Natural killer cell (primary cell): ENCODE results near the gene MSGN1. TPM values are rescaled to one million over a fixed set of nuclear protein-coding genes. Genes with fewer than 3 reads are reported as not detected.

ENCODE experiments used
- ATAC-seq, 3 donors: fragments of 150-1000 bp in 2 of 3; fragments of 200-7000 bp in 1 of 3; cut with Tn5 transposase; 1 replicate in 1 of 3; 2 replicates in 2 of 3; pipeline ENCODE4 v1.10.0; 2021; ENCODE audit warnings: mild to moderate bottlenecking in 2 of 3, moderate library complexity in 2 of 3
- DNase-seq, 2 donors: peaks; one replicate each; pipeline versions ENCODE4 v3.0.0 to v3.0.0-alpha.2; 2013 to 2021; ENCODE audit warnings: mixed read lengths in 1 of 2
- H3K27ac ChIP-seq: one replicate; pipeline ENCODE4 v1.5.1; 2013; ENCODE audit warnings: mild to moderate bottlenecking, low read length
- H3K27me3 ChIP-seq: one replicate; pipeline ENCODE4 v1.6.1; 2013; ENCODE audit warnings: low read length; ENCODE audit not compliant: control insufficient read depth, insufficient read depth
- H3K36me3 ChIP-seq: one replicate; pipeline ENCODE4 v1.6.1; 2013; ENCODE audit warnings: low read length; ENCODE audit not compliant: control insufficient read depth, insufficient read depth
- H3K4me1 ChIP-seq: one replicate; pipeline ENCODE4 v1.6.1; 2013; ENCODE audit warnings: low read length; ENCODE audit not compliant: control insufficient read depth, insufficient read depth
- H3K4me3 ChIP-seq: one replicate; pipeline ENCODE4 v1.5.1; 2013; ENCODE audit warnings: low read length
- H3K9me3 ChIP-seq: one replicate; pipeline ENCODE4 v1.6.1; 2013; ENCODE audit warnings: low read length; ENCODE audit not compliant: control insufficient read depth, insufficient read depth
- H3K27ac Mint-ChIP-seq, 2 donors: one replicate each; pipeline ENCODE4 v1.8.0; 2022; ENCODE audit warnings: mild to moderate bottlenecking in 2 of 2, mixed read lengths in 2 of 2, moderate library complexity in 1 of 2
- H3K27me3 Mint-ChIP-seq, 2 donors: one replicate each; pipeline ENCODE4 v1.8.0; 2022; ENCODE audit warnings: low read depth in 2 of 2, mixed read lengths in 2 of 2
- H3K36me3 Mint-ChIP-seq: one replicate; pipeline ENCODE4 v1.8.0; 2022; ENCODE audit warnings: mixed read lengths
- H3K4me1 Mint-ChIP-seq, 2 donors: one replicate each; pipeline ENCODE4 v1.8.0; 2022; ENCODE audit warnings: mixed read lengths in 2 of 2
- H3K4me3 Mint-ChIP-seq: one replicate; pipeline ENCODE4 v1.8.0; 2022; ENCODE audit warnings: mild to moderate bottlenecking, moderate library complexity, mixed read lengths
- H3K9me3 Mint-ChIP-seq, 2 donors: one replicate each; pipeline ENCODE4 v1.8.0; 2022; ENCODE audit warnings: mixed read lengths in 2 of 2
- WGBS: methylation state at CpG from one replicate; pipeline ENCODE4 v1.1.7; 2013; ENCODE audit warnings: missing lambda C conversion rate; ENCODE audit not compliant: insufficient coverage; 5-methylcytosine and 5-hydroxymethylcytosine counted together
- intact Hi-C: fragments of 100-400 bp; cut with micrococcal nuclease; formaldehyde crosslinking; loops from one replicate; pipeline ENCODE4 v1.14.2; 2022
- total RNA-seq, 4 donors: library from RNA; stranded (reverse); fragments of 120-200 nt in 1 of 4; gene quantifications; one replicate each; pipeline versions ENCODE4 v1.2.3 to v1.2.4, GENCODE V29; 2013 to 2022
- TF ChIP-seq, protein P1 (sequence below): fragments of 200-600 bp; IDR thresholded peaks from one replicate; pipeline ENCODE4 v1.8.0; 2022; ENCODE audit warnings: antibody characterized with exemption

MSGN1 gene
- total RNA-seq, 3 donors from 2014 or later (not counting 1 experiment from before 2014, with no cell fraction given), result not detected

DNA sequence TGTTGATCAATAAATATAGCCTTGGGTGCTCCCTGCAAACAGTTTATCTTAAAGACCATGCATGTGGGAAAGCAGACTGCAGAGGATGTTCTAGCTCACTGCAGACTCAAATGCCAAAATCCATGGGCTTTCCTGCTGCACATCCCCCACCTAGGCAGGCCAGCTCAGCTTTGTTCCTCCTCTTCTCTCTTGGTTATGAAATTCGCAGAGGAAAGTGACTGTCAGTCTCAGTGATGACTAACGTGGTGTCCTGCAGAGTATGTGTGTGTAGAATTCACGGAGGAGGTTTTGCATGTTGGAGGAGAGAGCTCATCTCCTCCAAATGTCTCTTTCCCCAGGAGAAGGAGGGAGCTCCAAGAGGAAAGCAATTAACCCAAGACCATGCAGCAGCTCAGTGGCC lies 40.8 kb downstream of the MSGN1 start:
- H3K27me3 Mint-ChIP-seq, result peaks cover 16 to 28% of the 10 kb centered on the region in 2 donors
- H3K36me3 ChIP-seq, result no peaks in the 10 kb centered on the region
- peaks cover 0 to 3% of the 10 kb centered on the region in 2 donors for H3K9me3 Mint-ChIP-seq
- TF ChIP-seq, protein P1, sequence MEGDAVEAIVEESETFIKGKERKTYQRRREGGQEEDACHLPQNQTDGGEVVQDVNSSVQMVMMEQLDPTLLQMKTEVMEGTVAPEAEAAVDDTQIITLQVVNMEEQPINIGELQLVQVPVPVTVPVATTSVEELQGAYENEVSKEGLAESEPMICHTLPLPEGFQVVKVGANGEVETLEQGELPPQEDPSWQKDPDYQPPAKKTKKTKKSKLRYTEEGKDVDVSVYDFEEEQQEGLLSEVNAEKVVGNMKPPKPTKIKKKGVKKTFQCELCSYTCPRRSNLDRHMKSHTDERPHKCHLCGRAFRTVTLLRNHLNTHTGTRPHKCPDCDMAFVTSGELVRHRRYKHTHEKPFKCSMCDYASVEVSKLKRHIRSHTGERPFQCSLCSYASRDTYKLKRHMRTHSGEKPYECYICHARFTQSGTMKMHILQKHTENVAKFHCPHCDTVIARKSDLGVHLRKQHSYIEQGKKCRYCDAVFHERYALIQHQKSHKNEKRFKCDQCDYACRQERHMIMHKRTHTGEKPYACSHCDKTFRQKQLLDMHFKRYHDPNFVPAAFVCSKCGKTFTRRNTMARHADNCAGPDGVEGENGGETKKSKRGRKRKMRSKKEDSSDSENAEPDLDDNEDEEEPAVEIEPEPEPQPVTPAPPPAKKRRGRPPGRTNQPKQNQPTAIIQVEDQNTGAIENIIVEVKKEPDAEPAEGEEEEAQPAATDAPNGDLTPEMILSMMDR, result no peak
- H3K27ac Mint-ChIP-seq, result no peak overlapping the region
- ATAC-seq, result no peak
- H3K4me1 Mint-ChIP-seq, result no peaks in the 10 kb centered on the region
- H3K27me3 ChIP-seq, result peaks cover 4% of the 10 kb centered on the region
- no peaks in the 10 kb centered on the region for H3K9me3 ChIP-seq
- H3K4me3 Mint-ChIP-seq, result no peak overlapping the region
- no peak overlapping the region for H3K4me3 ChIP-seq
- no CpG with 5 or more reads among the region's 3 CpGs for WGBS
- no peak overlapping the region for H3K27ac ChIP-seq
- no peak for DNase-seq
- intact Hi-C loops, result no loop called here
- no peaks in the 10 kb centered on the region for H3K36me3 Mint-ChIP-seq
- H3K4me1 ChIP-seq, result no peaks in the 10 kb centered on the region

DNA sequence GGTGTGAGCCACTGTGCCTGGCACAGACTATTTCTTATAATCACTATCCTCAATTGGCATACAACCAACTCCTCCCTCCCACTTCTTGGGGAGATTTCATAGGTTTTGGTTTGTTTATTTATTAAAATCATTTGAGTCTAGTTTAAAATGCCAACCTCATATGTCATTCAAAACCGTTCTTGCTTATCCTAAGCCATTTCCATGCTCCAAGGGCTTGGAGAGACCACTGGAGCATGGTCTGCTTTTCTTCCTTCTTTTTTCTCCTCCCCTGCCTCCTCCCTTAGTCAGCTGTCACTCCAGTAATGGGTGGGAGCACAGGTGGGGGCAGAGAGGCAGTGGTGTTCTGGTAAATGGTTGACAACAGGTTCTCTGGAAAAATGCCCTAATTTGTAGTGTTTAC lies 41.8 kb downstream of the MSGN1 start:
- ATAC-seq, result no peak
- Mint-ChIP-seq H3K9me3 (peaks cover 0 to 3% of the 10 kb centered on the region in 2 donors), H3K27ac (no peak overlapping the region), H3K27me3 (peaks cover 17 to 30% of the 10 kb centered on the region in 2 donors), H3K36me3 (no peaks in the 10 kb centered on the region), H3K4me1 (no peaks in the 10 kb centered on the region), H3K4me3 (no peak overlapping the region)
- Histone ChIP-seq H3K4me1 (no peaks in the 10 kb centered on the region), H3K4me3 (no peak overlapping the region), H3K27me3 (peaks cover 4% of the 10 kb centered on the region), H3K9me3 (no peaks in the 10 kb centered on the region), H3K27ac (no peak overlapping the region), H3K36me3 (no peaks in the 10 kb centered on the region)
- TF ChIP-seq, protein P1, result no peak
- no CpG with 5 or more reads among the region's 1 CpG for WGBS
- intact Hi-C loops, result no loop called here
- no peak for DNase-seq

DNA sequence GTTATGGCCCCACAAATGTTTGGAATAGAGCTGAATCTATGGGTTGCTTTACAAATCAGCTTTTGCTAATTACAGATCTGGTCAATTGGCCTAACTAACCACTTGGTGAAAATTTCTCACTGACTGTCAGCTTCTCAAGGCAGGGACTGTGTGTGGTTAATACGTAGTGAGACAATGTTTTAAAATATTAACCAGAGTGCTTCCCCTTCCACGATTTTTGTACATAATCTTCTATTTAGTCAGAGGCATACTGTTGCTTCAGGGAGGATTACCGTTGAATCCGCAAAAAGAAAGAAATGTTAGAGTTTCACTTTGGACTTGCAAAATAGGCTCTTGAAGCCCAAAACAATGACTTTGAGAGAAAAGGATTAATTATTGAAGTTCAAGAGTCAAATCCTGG lies 47.3 kb downstream of the MSGN1 start:
- ATAC-seq, result no peak
- 88% methylated on average over 3 of the region's 4 CpGs for WGBS
- no peak overlapping the region for H3K27ac Mint-ChIP-seq

DNA sequence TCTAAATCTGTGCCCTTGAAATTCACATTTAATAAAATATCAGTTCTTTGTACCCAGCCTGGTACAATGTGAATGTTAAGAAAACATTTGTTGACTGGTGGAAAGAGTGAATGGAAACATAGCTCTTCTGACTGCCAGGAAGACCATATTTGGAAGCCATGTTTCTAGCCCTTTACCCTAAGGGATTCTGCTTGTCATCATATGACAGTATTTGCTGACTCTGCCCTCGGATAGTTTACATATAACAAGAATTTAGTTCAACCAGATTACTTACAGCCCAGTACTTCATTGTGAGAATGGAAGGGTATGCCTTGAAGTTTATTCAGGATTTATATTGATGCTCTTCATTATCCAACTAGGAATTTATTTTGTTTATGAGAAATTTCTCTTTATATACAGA lies 48.4 kb downstream of the MSGN1 start:
- H3K27ac ChIP-seq, result no peak overlapping the region
- no peaks in the 10 kb centered on the region for H3K4me1 Mint-ChIP-seq
- DNase-seq (no peak), ATAC-seq (no peak)
- H3K36me3 ChIP-seq, result no peaks in the 10 kb centered on the region
- intact Hi-C loops, result no loop called here
- H3K36me3 Mint-ChIP-seq, result no peaks in the 10 kb centered on the region
- no peaks in the 10 kb centered on the region for H3K4me1 ChIP-seq
- H3K27me3 Mint-ChIP-seq, result peaks cover 6 to 10% of the 10 kb centered on the region in 2 donors
- no peaks in the 10 kb centered on the region for H3K9me3 Mint-ChIP-seq
- no peak overlapping the region for H3K4me3 ChIP-seq
- no peak overlapping the region for H3K4me3 Mint-ChIP-seq
- H3K9me3 ChIP-seq, result no peaks in the 10 kb centered on the region
- WGBS, result no CpG with 5 or more reads among the region's 1 CpG
- no peaks in the 10 kb centered on the region for H3K27me3 ChIP-seq
- TF ChIP-seq, protein P1, result no peak
- H3K27ac Mint-ChIP-seq, result no peak overlapping the region

More for the DNA sequence above, 47.3 kb downstream of the MSGN1 start:
- no peak for DNase-seq
- intact Hi-C loops, result no loop called here
- H3K27ac ChIP-seq, result no peak overlapping the region
- H3K9me3 ChIP-seq, result no peaks in the 10 kb centered on the region
- Mint-ChIP-seq H3K9me3 (no peaks in the 10 kb centered on the region), H3K4me3 (no peak overlapping the region), H3K4me1 (no peaks in the 10 kb centered on the region), H3K27me3 (peaks cover 6 to 20% of the 10 kb centered on the region in 2 donors), H3K36me3 (no peaks in the 10 kb centered on the region)
- H3K27me3 ChIP-seq, result no peaks in the 10 kb centered on the region
- H3K36me3 ChIP-seq, result no peaks in the 10 kb centered on the region
- no peaks in the 10 kb centered on the region for H3K4me1 ChIP-seq
- H3K4me3 ChIP-seq, result no peak overlapping the region
- TF ChIP-seq, protein P1, result no peak
